GM12872 (cell line): ENCODE measurements around the gene MAN2B1.

Experiments
- TF ChIP-seq, protein P1 (sequence below): IDR thresholded peaks from 3 replicates; pipeline ENCODE4 v1.5.1; 2011; ENCODE audit warnings: low read depth, mild to moderate bottlenecking, low read length, moderate library complexity; ENCODE audit not compliant: insufficient read depth

Gene MAN2B1

DNA sequence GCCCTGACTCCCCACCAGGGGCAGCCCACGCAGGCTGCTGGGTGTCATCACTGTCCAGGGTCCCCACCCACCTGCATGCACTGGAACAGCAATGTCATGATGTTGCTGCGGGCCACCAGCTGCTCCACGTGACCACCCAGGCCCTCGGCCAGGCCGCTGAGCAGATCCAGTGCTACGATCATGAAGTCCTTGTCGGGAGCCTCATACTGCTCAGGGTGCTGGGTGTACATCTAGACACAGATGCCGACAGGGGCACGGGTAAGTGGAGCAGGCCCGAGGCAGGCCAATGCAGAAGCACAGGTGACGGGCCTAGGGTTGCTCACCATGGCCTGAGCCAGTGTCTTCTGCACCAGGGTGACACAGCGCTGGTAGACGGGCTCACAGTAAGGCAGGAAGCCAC lies 38.6 kb upstream of the MAN2B1 start:
- TF ChIP-seq, protein P1, sequence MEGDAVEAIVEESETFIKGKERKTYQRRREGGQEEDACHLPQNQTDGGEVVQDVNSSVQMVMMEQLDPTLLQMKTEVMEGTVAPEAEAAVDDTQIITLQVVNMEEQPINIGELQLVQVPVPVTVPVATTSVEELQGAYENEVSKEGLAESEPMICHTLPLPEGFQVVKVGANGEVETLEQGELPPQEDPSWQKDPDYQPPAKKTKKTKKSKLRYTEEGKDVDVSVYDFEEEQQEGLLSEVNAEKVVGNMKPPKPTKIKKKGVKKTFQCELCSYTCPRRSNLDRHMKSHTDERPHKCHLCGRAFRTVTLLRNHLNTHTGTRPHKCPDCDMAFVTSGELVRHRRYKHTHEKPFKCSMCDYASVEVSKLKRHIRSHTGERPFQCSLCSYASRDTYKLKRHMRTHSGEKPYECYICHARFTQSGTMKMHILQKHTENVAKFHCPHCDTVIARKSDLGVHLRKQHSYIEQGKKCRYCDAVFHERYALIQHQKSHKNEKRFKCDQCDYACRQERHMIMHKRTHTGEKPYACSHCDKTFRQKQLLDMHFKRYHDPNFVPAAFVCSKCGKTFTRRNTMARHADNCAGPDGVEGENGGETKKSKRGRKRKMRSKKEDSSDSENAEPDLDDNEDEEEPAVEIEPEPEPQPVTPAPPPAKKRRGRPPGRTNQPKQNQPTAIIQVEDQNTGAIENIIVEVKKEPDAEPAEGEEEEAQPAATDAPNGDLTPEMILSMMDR: no peak

DNA sequence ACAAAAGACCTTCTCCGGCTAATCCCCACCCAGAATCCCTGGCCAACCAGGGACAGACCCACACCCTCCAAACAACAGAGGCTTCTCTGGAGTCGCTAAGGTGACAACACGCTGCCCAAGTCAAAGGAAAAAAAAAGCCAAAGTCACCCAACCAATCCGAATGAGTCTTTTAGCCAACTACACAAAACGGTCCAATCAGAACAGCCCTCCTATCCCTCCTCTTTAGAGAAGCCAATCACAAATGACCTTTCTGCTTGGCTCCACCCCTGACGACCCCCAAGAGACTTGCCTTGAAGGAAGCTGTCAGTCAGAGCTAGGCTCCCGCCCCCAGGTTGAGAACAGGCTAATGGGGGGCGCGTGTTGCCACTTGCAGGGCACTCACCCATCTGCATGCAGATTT lies 36.5 kb upstream of the MAN2B1 start:
- TF ChIP-seq, protein P1: no peak

DNA sequence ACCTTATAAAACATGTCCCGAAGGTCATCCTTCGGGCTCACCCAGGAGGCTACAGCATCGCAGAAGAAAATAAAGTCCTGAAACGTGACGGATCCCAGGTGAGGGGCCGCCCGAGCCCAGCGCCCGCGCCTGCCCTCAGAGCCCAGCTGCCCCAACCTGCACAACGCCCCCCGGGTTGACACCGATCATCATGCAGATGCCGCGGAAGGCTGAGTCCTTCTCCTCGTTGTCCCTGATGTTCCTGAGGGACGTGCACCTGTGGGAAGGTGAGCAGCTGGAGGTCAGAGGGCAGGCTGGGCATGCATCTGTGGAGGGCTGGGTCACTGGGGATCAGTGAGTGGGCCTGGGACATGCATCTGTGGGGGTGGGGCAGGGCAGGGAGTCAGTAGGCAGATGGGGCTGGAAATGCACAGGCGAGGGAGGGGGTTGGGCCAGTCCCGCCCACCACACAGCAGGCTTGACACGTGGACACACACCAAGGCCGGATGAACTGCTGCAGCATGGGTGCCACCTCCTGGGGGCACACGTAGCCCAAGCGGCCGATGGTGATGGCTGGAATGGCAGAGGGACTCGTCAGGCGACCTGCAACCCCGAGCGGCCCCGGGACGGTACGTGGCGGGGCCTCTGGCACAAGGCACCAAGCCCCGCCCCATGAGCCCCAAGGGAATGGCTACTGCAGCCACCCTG lies 35.2 kb upstream of the MAN2B1 start:
- TF ChIP-seq, protein P1: no peak

DNA sequence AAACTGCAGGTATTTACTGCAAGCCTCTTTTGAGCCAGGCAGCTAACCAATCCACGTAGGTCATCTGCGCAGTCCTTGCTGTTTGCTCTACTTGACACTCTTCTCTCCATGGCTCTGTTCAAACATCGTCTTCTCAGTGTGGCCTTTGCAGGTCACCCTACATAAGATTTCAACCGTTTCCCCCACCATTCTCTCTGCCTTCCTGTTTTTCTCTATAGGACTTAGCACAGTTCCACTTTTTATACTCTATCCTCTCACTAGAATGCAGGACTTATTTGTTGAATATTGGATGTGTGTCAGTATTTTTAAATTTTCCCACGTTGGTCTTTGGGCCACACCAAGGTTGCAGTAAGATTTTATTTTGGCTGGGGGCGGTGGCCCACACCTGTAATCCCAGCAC lies 31.6 kb upstream of the MAN2B1 start:
- TF ChIP-seq, protein P1: no peak

DNA sequence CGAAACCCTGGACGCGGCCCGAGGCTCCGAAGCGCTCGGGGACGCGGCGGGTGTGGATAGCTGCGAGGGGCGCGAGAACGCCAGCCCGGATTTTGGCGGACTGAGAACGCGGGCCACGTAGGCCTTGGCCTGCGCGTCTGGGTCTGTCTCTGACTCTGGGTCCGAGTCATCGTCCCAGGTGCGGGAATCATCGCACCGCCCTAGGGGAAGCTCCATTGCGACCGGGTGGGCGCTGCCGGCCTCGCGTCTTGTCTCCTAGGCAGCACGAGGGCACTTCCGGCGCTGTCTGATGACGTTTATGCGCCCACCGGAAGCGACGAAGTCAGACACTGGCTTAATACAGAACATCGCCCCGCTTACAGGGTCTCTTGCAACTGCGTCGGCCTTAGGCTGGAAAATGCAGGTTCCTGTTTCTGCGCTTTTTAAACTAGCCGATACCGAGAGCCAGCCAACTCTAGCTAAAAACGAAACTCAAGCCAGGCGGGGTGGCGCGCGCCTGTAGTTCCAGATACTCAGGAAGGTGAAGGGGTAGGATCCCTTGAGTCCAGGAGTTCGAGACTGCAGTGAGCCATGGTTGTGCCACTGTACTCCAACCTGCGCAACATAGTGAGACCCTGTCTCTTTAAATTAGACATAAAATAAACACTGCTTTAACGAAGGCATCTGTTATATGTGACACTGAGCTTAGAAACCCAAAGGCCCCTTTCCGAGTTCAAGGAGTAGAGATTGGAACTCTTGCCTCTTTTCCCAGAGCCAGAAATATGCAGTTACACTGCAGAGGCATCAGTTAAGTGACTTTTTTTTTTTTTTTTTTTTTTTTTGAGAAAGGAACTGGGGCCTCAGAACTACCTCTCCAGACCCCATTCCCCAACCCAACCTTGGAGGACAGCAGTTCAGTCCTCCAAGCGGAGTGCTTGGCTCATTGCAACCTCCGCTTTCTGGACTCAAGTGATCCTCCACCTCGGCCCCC lies 30.1 kb upstream of the MAN2B1 start, which contains the start of gene FBXW9:
Gene FBXW9, minus strand, starts transcription at position 266 of the 970 bp plus-strand sequence. Its CDS starts 50 bp downstream, at position 216.
- TF ChIP-seq, protein P1: no peak

DNA sequence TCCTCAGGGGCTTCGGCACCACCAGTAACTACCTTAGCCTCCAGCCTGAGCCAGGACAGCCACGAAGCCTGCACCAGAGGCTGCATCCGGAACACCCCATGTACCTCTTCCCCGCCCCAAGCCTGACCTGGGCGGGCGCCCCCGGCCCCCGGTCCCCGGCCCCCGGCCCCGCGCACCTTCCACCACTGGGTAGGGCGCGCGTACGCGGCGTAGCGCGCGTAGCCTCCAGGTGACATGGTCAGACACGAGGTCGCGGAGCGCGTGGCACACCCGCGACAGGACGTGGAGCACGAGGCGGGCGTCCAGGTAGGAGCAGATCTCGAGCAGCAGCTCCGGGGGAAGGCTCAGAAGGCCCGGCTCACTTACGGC lies 29.4 kb upstream of the MAN2B1 start:
- TF ChIP-seq, protein P1: no peak

DNA sequence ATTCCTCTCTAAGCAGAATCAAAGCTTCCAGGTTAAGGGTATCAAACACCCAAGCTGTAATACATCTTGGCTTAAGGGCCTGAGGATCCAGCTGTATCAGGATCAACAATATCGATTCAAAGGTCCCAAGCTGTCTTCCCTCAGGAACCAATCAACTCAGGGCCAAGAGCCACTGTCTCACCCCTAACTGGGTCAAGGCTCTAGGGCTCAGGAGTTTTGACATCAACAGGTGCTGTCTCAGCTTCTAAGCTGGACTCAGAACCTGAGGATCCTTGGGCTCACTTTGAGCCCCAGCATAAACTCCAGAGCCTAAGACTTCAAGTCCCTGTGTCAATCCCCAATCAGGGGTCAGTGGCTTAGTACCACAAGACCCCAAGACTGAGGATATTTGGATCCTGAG lies 29.0 kb upstream of the MAN2B1 start:
- TF ChIP-seq, protein P1: no peak
